Ectodermal cell (in vitro differentiated cells): ENCODE measurements around the gene CELSR2.
A peak's percentile ranks its signal among the peaks of the same experiment; 100 is the strongest.

Experiments
- H3K27ac ChIP-seq: 2 replicates; pipeline ENCODE4 v1.7.0; 2013; ENCODE audit warnings: mild to moderate bottlenecking, low read depth, low read length; ENCODE audit not compliant: insufficient read depth, poor library complexity, severe bottlenecking
- H3K27me3 ChIP-seq: 2 replicates; pipeline ENCODE4 v1.7.0; 2013; ENCODE audit warnings: mild to moderate bottlenecking, low read length; ENCODE audit not compliant: insufficient read depth, control insufficient read depth, poor library complexity, severe bottlenecking
- H3K36me3 ChIP-seq: one replicate; pipeline ENCODE4 v1.7.0; 2013; ENCODE audit warnings: low read length; ENCODE audit not compliant: control insufficient read depth, insufficient read depth
- H3K4me1 ChIP-seq: one replicate; pipeline ENCODE4 v1.7.0; 2013; ENCODE audit warnings: low read length; ENCODE audit not compliant: control insufficient read depth, insufficient read depth
- H3K4me3 ChIP-seq: 2 replicates; pipeline ENCODE4 v1.7.0; 2013; ENCODE audit warnings: low read depth, low read length, control low read depth; ENCODE audit not compliant: insufficient read depth
- H3K9me3 ChIP-seq: 2 replicates; pipeline ENCODE4 v1.7.0; 2013; ENCODE audit warnings: mild to moderate bottlenecking, low read length, moderate library complexity; ENCODE audit not compliant: control insufficient read depth
- WGBS, 2 experiments: methylation state at CpG; one replicate each; pipeline ENCODE4 v1.1.7; 2013; ENCODE audit warnings: missing lambda C conversion rate in 2 of 2; 5-methylcytosine and 5-hydroxymethylcytosine counted together

The CELSR2 gene

DNA sequence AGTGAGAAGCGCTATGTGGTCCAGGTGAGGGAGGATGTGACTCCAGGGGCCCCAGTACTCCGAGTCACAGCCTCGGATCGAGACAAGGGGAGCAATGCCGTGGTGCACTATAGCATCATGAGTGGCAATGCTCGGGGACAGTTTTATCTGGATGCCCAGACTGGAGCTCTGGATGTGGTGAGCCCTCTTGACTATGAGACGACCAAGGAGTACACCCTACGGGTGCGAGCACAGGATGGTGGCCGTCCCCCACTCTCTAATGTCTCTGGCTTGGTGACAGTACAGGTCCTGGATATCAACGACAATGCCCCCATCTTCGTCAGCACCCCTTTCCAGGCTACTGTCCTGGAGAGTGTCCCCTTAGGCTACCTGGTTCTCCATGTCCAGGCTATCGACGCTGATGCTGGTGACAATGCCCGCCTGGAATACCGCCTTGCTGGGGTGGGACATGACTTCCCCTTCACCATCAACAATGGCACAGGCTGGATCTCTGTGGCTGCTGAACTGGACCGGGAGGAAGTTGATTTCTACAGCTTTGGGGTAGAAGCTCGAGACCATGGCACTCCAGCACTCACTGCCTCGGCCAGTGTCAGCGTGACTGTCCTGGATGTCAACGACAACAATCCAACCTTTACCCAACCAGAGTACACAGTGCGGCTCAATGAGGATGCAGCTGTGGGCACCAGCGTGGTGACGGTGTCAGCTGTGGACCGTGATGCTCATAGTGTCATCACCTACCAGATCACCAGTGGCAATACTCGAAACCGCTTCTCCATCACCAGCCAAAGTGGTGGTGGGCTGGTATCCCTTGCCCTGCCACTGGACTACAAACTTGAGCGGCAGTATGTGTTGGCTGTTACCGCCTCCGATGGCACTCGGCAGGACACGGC, 2.2 kb downstream of the CELSR2 start:
- H3K36me3 ChIP-seq: peaks cover 14% of the 10 kb centered on the region
- H3K4me1 ChIP-seq: peaks cover 41% of the 10 kb centered on the region
- no peak overlapping the region for H3K4me3 ChIP-seq

DNA sequence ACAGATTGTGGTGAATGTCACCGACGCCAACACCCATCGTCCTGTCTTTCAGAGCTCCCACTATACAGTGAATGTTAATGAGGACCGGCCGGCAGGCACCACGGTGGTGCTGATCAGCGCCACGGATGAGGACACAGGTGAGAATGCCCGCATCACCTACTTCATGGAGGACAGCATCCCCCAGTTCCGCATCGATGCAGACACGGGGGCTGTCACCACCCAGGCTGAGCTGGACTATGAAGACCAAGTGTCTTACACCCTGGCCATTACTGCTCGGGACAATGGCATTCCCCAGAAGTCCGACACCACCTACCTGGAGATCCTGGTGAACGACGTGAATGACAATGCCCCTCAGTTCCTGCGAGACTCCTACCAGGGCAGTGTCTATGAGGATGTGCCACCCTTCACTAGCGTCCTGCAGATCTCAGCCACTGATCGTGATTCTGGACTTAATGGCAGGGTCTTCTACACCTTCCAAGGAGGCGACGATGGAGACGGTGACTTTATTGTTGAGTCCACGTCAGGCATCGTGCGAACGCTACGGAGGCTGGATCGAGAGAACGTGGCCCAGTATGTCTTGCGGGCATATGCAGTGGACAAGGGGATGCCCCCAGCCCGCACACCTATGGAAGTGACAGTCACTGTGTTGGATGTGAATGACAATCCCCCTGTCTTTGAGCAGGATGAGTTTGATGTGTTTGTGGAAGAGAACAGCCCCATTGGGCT, 3.0 kb downstream of the CELSR2 start:
- Histone ChIP-seq H3K36me3 (peaks cover 14% of the 10 kb centered on the region), H3K4me3 (no peak overlapping the region), H3K27me3 (peaks cover 11% of the 10 kb centered on the region), H3K27ac (no peak overlapping the region), H3K9me3 (no peaks in the 10 kb centered on the region), H3K4me1 (peaks cover 40% of the 10 kb centered on the region)
- WGBS, 2 experiments: 95 to 96% methylated on average over 31 of the region's 31 CpGs

More for the DNA sequence above, 2.2 kb downstream of the CELSR2 start:
- no peaks in the 10 kb centered on the region for H3K9me3 ChIP-seq
- H3K27me3 ChIP-seq: peaks cover 12% of the 10 kb centered on the region
- H3K27ac ChIP-seq: no peak overlapping the region
- WGBS, 2 experiments: 96 to 97% methylated on average over 32 of the region's 32 CpGs

- Histone ChIP-seq H3K4me3 (no peak overlapping the region), H3K9me3 (no peaks in the 10 kb centered on the region), H3K4me1 (peaks cover 35% of the 10 kb centered on the region), H3K27ac (peak overlapping the region; percentile 95), H3K36me3 (peaks cover 14% of the 10 kb centered on the region), H3K27me3 (peaks cover 4% of the 10 kb centered on the region)
- WGBS, 2 experiments: 80 to 81% methylated on average over 33 of the region's 33 CpGs
These were observed 3.8 kb downstream of the CELSR2 start for GRCh38 chr1:109252893-109253802.

GRCh38 chr1:109253803-109254620, 4.7 kb downstream of the CELSR2 start:
- Histone ChIP-seq H3K4me3 (peak overlapping the region; percentile 32), H3K27ac (peak overlapping the region; percentile 95), H3K36me3 (peaks cover 14% of the 10 kb centered on the region), H3K4me1 (peaks cover 37% of the 10 kb centered on the region), H3K9me3 (no peaks in the 10 kb centered on the region), H3K27me3 (peaks cover 4% of the 10 kb centered on the region)
- 25 to 35% methylated on average over 9 of the region's 9 CpGs for WGBS, 2 experiments

- H3K27me3 ChIP-seq: peaks cover 4% of the 10 kb centered on the region
- H3K4me3 ChIP-seq: peak overlapping the region; percentile 32
- H3K36me3 ChIP-seq: peaks cover 14% of the 10 kb centered on the region
- peak overlapping the region; percentile 95 for H3K27ac ChIP-seq
- peaks cover 44% of the 10 kb centered on the region for H3K4me1 ChIP-seq
- WGBS, 2 experiments: 53 to 55% methylated on average over 7 of the region's 7 CpGs
- H3K9me3 ChIP-seq: no peaks in the 10 kb centered on the region
These were observed 5.3 kb downstream of the CELSR2 start for GRCh38 chr1:109254621-109255096.

DNA sequence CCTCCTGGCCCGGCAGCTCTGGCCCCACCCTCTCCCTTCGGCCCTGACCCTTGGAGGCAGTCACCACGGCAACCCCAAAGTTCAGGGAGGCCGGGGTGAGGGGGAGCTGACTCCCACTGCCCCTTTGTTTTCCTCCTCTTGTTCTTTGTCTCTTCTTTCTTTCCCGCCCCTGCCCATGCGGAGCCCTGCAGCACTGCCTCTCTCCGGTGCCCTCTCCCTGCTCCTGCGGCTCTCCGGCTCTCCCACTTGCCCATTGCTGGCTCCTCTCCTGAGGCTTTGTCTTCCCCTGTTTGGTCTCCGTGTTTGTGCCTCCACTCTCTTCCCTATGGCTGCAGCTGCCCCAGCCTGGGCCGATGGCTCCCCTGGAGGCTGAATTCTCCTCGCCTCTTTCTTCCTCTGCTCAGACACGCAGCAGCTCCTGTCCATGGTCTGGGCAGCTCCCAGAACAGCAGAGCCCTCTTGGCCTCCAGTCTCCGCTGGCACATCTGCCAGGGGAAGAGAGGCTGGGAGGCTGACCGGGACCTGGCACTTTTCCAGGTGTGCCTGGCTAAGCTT, 5.8 kb downstream of the CELSR2 start:
- Histone ChIP-seq H3K9me3 (no peaks in the 10 kb centered on the region), H3K27me3 (peaks cover 2% of the 10 kb centered on the region), H3K4me1 (peaks cover 47% of the 10 kb centered on the region), H3K4me3 (peak overlapping the region; percentile 32), H3K36me3 (peaks cover 14% of the 10 kb centered on the region), H3K27ac (peak overlapping the region; percentile 95)
- 18 to 21% methylated on average over 15 of the region's 15 CpGs for WGBS, 2 experiments

GRCh38 chr1:109255678-109256077, 6.3 kb downstream of the CELSR2 start:
- Histone ChIP-seq H3K27ac (peak overlapping the region; percentile 95), H3K36me3 (peaks cover 14% of the 10 kb centered on the region), H3K4me3 (peak overlapping the region; percentile 32), H3K9me3 (no peaks in the 10 kb centered on the region), H3K4me1 (peaks cover 52% of the 10 kb centered on the region), H3K27me3 (no peaks in the 10 kb centered on the region)
- 85 to 86% methylated on average over 5 of the region's 5 CpGs for WGBS, 2 experiments

DNA sequence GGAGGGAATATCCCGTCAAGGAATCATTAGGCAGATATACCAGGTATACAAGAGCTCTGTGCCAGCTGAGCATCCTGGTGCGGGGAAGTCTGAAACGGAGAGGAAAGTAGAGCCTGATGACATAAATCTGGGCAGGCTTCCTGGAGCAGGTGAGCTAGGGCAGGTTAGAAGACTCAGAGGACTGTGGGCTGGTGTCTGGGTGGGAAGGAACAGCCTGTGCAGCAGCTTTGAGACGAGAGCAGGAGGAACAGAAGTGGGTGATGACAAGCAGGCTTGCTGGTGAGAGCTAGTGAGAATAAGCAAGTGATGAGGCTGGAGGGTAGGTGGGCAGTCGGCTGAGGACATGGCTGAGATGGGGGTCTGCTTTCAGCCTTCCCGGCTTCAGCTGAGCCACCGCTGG, 6.7 kb downstream of the CELSR2 start:
- peaks cover 14% of the 10 kb centered on the region for H3K36me3 ChIP-seq
- no peaks in the 10 kb centered on the region for H3K9me3 ChIP-seq
- H3K4me1 ChIP-seq: peaks cover 56% of the 10 kb centered on the region
- H3K27ac ChIP-seq: peak overlapping the region; percentile 21
- WGBS, 2 experiments: 86 to 88% methylated on average over 7 of the region's 7 CpGs
- H3K4me3 ChIP-seq: no peak overlapping the region
- H3K27me3 ChIP-seq: no peaks in the 10 kb centered on the region
